OCI-LY3 (cell line): Measurements from ENCODE around the gene BMP7.

Source experiments
- EZH2phosphoT487 ChIP-seq: fragments of 200-600 bp; shearing (Covaris generic); IDR thresholded peaks from 2 replicates; pipeline ENCODE4 v1.6.1; 2018; ENCODE audit warnings: antibody characterized with exemption, mixed run types, low read depth
- TF ChIP-seq, protein P1 (sequence below): fragments of 200-600, 300-600 bp; sonication (generic); IDR thresholded peaks from 2 replicates; pipeline ENCODE4 v1.5.1; 2014; ENCODE audit warnings: antibody characterized with exemption, low read length, low read depth

DNA sequence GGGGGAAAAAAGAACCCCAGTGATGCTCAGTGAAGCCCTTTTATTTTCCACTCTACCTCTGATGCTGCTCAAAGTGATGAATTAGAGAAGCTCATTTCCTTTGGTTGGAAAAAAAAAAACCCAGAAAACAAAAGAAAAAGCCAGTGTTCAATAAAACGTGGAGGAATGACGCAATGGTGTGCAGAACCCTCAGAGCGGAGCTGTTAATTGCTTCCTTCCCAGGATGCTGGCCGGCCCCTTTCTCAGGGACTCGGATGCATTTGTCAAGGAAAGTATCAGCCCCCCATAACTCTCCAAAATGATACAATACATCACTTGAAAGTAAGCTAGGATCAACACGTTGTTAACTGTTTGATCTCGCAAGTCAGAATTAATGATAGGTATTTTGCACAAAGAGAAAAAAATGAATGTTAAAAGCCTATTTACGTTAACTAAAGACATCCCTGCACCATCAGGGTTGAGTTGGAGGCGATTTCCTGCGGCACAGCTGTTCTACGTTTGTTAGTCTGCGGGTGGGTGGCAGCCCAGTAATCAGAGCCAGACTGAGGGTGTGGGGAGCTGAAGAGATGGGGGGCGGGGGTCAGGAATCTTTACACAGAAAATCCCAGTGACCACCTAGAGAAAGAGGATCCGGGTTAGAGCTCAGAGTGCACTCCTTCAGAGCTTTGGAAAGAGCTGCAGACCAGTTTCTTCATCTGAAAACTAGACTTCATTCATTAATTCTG, 132.4 kb downstream of the BMP7 start:
- TF ChIP-seq, protein P1, sequence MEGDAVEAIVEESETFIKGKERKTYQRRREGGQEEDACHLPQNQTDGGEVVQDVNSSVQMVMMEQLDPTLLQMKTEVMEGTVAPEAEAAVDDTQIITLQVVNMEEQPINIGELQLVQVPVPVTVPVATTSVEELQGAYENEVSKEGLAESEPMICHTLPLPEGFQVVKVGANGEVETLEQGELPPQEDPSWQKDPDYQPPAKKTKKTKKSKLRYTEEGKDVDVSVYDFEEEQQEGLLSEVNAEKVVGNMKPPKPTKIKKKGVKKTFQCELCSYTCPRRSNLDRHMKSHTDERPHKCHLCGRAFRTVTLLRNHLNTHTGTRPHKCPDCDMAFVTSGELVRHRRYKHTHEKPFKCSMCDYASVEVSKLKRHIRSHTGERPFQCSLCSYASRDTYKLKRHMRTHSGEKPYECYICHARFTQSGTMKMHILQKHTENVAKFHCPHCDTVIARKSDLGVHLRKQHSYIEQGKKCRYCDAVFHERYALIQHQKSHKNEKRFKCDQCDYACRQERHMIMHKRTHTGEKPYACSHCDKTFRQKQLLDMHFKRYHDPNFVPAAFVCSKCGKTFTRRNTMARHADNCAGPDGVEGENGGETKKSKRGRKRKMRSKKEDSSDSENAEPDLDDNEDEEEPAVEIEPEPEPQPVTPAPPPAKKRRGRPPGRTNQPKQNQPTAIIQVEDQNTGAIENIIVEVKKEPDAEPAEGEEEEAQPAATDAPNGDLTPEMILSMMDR = no peak
- TF ChIP-seq EZH2phosphoT487 = no peak
